ENCODE data around the gene TARBP2. TPM values are rescaled to one million over a fixed set of nuclear protein-coding genes. Genes with fewer than 3 reads are reported as not detected.
"Not testable (repeated sequence)": the region's sequence is repeated elsewhere in the genome, so short reads cannot be mapped to it uniquely, and the experiment has no call there.

TARBP2 gene
- total RNA-seq, 1 donor from 2014 or later = 59.4 TPM

- Histone ChIP-seq H3K36me3 (ENCODE audit: control insufficient read depth, insufficient read depth, low read length) (no peaks in the 10 kb centered on the region), H3K4me3 (ENCODE audit: low read depth, low read length) (no peak overlapping the region), H3K27me3 (ENCODE audit: control insufficient read depth, insufficient read depth, low read length) (no peaks in the 10 kb centered on the region)
- peak; percentile 32 for DNase-seq (ENCODE audit: low read depth)
- peak; percentile 93 for TF ChIP-seq CTCF (IDR thresholded peaks at IDR 0.05; ENCODE audit: insufficient read depth, low read length, poor library complexity, severe bottlenecking)
Observed at GRCh38 chr12:53543539-53543938, 42.5 kb downstream of the TARBP2 start.

GRCh38 chr12:53548354-53548753, 47.3 kb downstream of the TARBP2 start:
- H3K36me3 ChIP-seq (ENCODE audit: control insufficient read depth, insufficient read depth, low read length); DNase-seq (ENCODE audit: low read depth); H3K4me3 ChIP-seq (ENCODE audit: low read depth, low read length); H3K27me3 ChIP-seq (ENCODE audit: control insufficient read depth, insufficient read depth, low read length): not testable (repeated sequence)

GRCh38 chr12:53550131-53550530, 49.0 kb downstream of the TARBP2 start:
- not testable (repeated sequence) for H3K27me3 ChIP-seq (ENCODE audit: control insufficient read depth, insufficient read depth, low read length); DNase-seq (ENCODE audit: low read depth); H3K4me3 ChIP-seq (ENCODE audit: low read depth, low read length); H3K36me3 ChIP-seq (ENCODE audit: control insufficient read depth, insufficient read depth, low read length)

GRCh38 chr12:53550595-53550994, 49.5 kb downstream of the TARBP2 start:
- Histone ChIP-seq H3K27me3 (ENCODE audit: control insufficient read depth, insufficient read depth, low read length) (no peaks in the 10 kb centered on the region), H3K36me3 (ENCODE audit: control insufficient read depth, insufficient read depth, low read length) (no peaks in the 10 kb centered on the region), H3K4me3 (ENCODE audit: low read depth, low read length) (no peak overlapping the region)
- no peak for TF ChIP-seq CTCF (IDR thresholded peaks at IDR 0.05; ENCODE audit: insufficient read depth, low read length, poor library complexity, severe bottlenecking)
- no peak for DNase-seq (ENCODE audit: low read depth)

GRCh38 chr12:53551889-53552291, 50.8 kb downstream of the TARBP2 start:
- H3K4me3 ChIP-seq (ENCODE audit: low read depth, low read length) = no peak overlapping the region
- TF ChIP-seq CTCF (IDR thresholded peaks at IDR 0.05; ENCODE audit: insufficient read depth, low read length, poor library complexity, severe bottlenecking) = no peak
- no peaks in the 10 kb centered on the region for H3K36me3 ChIP-seq (ENCODE audit: control insufficient read depth, insufficient read depth, low read length)
- no peak for DNase-seq (ENCODE audit: low read depth)
- no peaks in the 10 kb centered on the region for H3K27me3 ChIP-seq (ENCODE audit: control insufficient read depth, insufficient read depth, low read length)

GRCh38 chr12:53552361-53553327, 51.6 kb downstream of the TARBP2 start:
- H3K27me3 ChIP-seq (ENCODE audit: control insufficient read depth, insufficient read depth, low read length) = no peaks in the 10 kb centered on the region
- H3K4me3 ChIP-seq (ENCODE audit: low read depth, low read length) = no peak overlapping the region
- TF ChIP-seq CTCF (IDR thresholded peaks at IDR 0.05; ENCODE audit: insufficient read depth, low read length, poor library complexity, severe bottlenecking) = no peak
- no peaks in the 10 kb centered on the region for H3K36me3 ChIP-seq (ENCODE audit: control insufficient read depth, insufficient read depth, low read length)
- DNase-seq (ENCODE audit: low read depth) = no peak

Other genes with a start within 250 kb of the TARBP2 start
- 2.2 and 4.0 TPM in 2 replicates for gene ESPL1, start 233.0 kb upstream of the TARBP2 start, total RNA-seq
- 291 and 301 TPM in 2 replicates for gene PFDN5, start 205.7 kb upstream of the TARBP2 start, total RNA-seq
- 73.1 and 75.3 TPM in 2 replicates for gene MYG1, start 201.6 kb upstream of the TARBP2 start, total RNA-seq
- 56.3 and 62.3 TPM in 2 replicates for gene AAAS, start 179.7 kb upstream of the TARBP2 start, total RNA-seq
- gene SP7, start 164.9 kb upstream of the TARBP2 start, total RNA-seq = not detected in 2 replicates
- 57.3 and 63.9 TPM in 2 replicates for gene SP1, start 121.1 kb upstream of the TARBP2 start, total RNA-seq
- not detected in 2 replicates for gene AMHR2, start 77.4 kb upstream of the TARBP2 start, total RNA-seq
- gene PRR13, start 59.5 kb upstream of the TARBP2 start, total RNA-seq = 82.7 and 91.4 TPM in 2 replicates
- 350 and 379 TPM in 2 replicates for gene PCBP2, start 49.2 kb upstream of the TARBP2 start, total RNA-seq
- gene MAP3K12, start 1.8 kb upstream of the TARBP2 start, total RNA-seq = 12.3 and 18.6 TPM in 2 replicates
- gene NPFF, start 6.2 kb downstream of the TARBP2 start, total RNA-seq = 3.0 TPM in 1 of 2 replicates, not detected in the other
- 14.2 and 26.6 TPM in 2 replicates for gene ATF7, start 125.1 kb downstream of the TARBP2 start, total RNA-seq
- gene ATP5MC2, start 174.8 kb downstream of the TARBP2 start, total RNA-seq = 235 and 299 TPM in 2 replicates
- 57.6 and 68.4 TPM in 2 replicates for gene CALCOCO1, start 226.2 kb downstream of the TARBP2 start, total RNA-seq

Data from kidney epithelial cell (primary cell).